Ishikawa (cell line): ENCODE results near the gene NFYC.

ENCODE experiments used
- CREB1 ChIP-seq: IDR thresholded peaks from 2 replicates; pipeline ENCODE4 v1.6.1; 2012; ENCODE audit warnings: low read depth
- EP300 ChIP-seq: IDR thresholded peaks from 2 replicates; pipeline ENCODE4 v1.6.1; 2012; ENCODE audit warnings: borderline replicate concordance
- MAX ChIP-seq: IDR thresholded peaks from 2 replicates; pipeline ENCODE4 v1.6.1; 2012
- TAF1 ChIP-seq: IDR thresholded peaks from 2 replicates; pipeline ENCODE4 v1.6.1; 2012; ENCODE audit warnings: low read depth, mild to moderate bottlenecking
- TCF12 ChIP-seq: IDR thresholded peaks from 2 replicates; pipeline ENCODE4 v1.6.1; 2012; ENCODE audit warnings: low read depth
- ZBTB7A ChIP-seq: IDR thresholded peaks from 2 replicates; pipeline ENCODE4 v1.6.1; 2012; ENCODE audit warnings: low read depth

GRCh38 chr1:40803447-40803846 lies 111.9 kb downstream of the NFYC start:
- TF ChIP-seq ZBTB7A, result no peak
- TF ChIP-seq EP300, result no peak
- no peak for TF ChIP-seq MAX
- TF ChIP-seq TCF12, result no peak
- no peak for TF ChIP-seq TAF1
- no peak for TF ChIP-seq CREB1
